HL-60/S4 (cell line): Measurements from ENCODE around the gene CD79A.

Experiments used
- in situ Hi-C: fragments of 300-500 bp; cut with MboI; formaldehyde crosslinking; loops from 2 replicates; pipeline ENCODE4 v1.14.3; 2022; ENCODE audit warnings: low sequenced_read_pairs

CD79A gene

GRCh38 chr19:41876847-41877832 lies at the start of gene CD79A:
Gene CD79A, plus strand, starts transcription at chr19:41877279. Its CDS starts 26 bp downstream, at chr19:41877305.
- in situ Hi-C loops, result no loop called here

GRCh38 chr19:41837981-41838708 lies 38.9 kb upstream of the CD79A start:
- in situ Hi-C loops, result no loop called here

GRCh38 chr19:41839211-41839610 lies 37.9 kb upstream of the CD79A start:
- in situ Hi-C loops, result no loop called here

- in situ Hi-C loops, result no loop called here
These were observed 33.7 kb upstream of the CD79A start for GRCh38 chr19:41843371-41843770.

GRCh38 chr19:41844601-41845000 lies 32.5 kb upstream of the CD79A start, which contains the start of gene LYPD4:
Gene LYPD4, minus strand, starts transcription at chr19:41844683. Its CDS starts 5,398 bp downstream, at chr19:41839285.
- in situ Hi-C loops, result no loop called here

- in situ Hi-C loops, result no loop called here
These were observed 32.3 kb upstream of the CD79A start, which contains the start of gene DMRTC2 for GRCh38 chr19:41845001-41845050. Gene DMRTC2, plus strand, starts transcription at chr19:41845042. Its CDS starts 2,387 bp downstream, at chr19:41847429.

- in situ Hi-C loops, result no loop called here
These were observed 32.0 kb upstream of the CD79A start for GRCh38 chr19:41845051-41845590.

GRCh38 chr19:41847351-41848105 lies 29.6 kb upstream of the CD79A start:
- in situ Hi-C loops, result no loop called here

GRCh38 chr19:41848666-41849065 lies 28.4 kb upstream of the CD79A start:
- in situ Hi-C loops, result no loop called here

- in situ Hi-C loops, result no loop called here
These were observed 28.0 kb upstream of the CD79A start for GRCh38 chr19:41849067-41849466.

- in situ Hi-C loops, result no loop called here
These were observed 26.7 kb upstream of the CD79A start for GRCh38 chr19:41850381-41850780.

GRCh38 chr19:41851456-41851855 lies 25.6 kb upstream of the CD79A start:
- in situ Hi-C loops, result no loop called here

- in situ Hi-C loops, result no loop called here
These were observed 23.7 kb upstream of the CD79A start for GRCh38 chr19:41853344-41853743.

GRCh38 chr19:41853768-41854167 lies 23.3 kb upstream of the CD79A start:
- in situ Hi-C loops, result no loop called here

GRCh38 chr19:41859213-41859617 lies 17.9 kb upstream of the CD79A start:
- in situ Hi-C loops, result no loop called here

- in situ Hi-C loops, result loop anchor here (5.0 kb wide), 1 partner anchor 87 kb away; no protein-coding TSS in a partner anchor
These were observed 17.3 kb upstream of the CD79A start, which contains the start of gene RPS19 for GRCh38 chr19:41859618-41860418. Gene RPS19, plus strand, starts transcription at chr19:41860255. Its CDS starts 520 bp downstream, at chr19:41860775.

GRCh38 chr19:41860419-41861115 lies 16.5 kb upstream of the CD79A start:
- in situ Hi-C loops, result loop anchor here (5.0 kb wide), 1 partner anchor 87 kb away; no protein-coding TSS in a partner anchor

GRCh38 chr19:41861116-41861768 lies 15.8 kb upstream of the CD79A start:
- in situ Hi-C loops, result loop anchor here (5.0 kb wide), 1 partner anchor 86 kb away; no protein-coding TSS in a partner anchor

- in situ Hi-C loops, result loop anchor here (5.0 kb wide), 1 partner anchor 85 kb away; no protein-coding TSS in a partner anchor
These were observed 15.2 kb upstream of the CD79A start for GRCh38 chr19:41861846-41862245.
